Stimulated activated CD8-positive, alpha-beta memory T cell treated with anti-CD3 and anti-CD28 coated beads, Interleukin-7, amount 100 ng/mL, for 48 hours (primary cell): Measurements from ENCODE around the gene STBD1.
"Not testable (repeated sequence)": the region's sequence is repeated elsewhere in the genome, so short reads cannot be mapped to it uniquely, and the experiment has no call there.

Experiments
- DNase-seq, 2 donors: peaks; one replicate each; pipeline ENCODE4 v3.0.0-alpha.2; 2020; ENCODE audit warnings: low read depth in 1 of 2; ENCODE audit errors: extremely low read depth in 1 of 2

STBD1 gene

GRCh38 chr4:76282941-76283689 is 23.4 kb upstream of the STBD1 start:
- no peak for DNase-seq

- DNase-seq = no peak
These were observed 22.6 kb upstream of the STBD1 start for GRCh38 chr4:76283900-76284299.

DNA sequence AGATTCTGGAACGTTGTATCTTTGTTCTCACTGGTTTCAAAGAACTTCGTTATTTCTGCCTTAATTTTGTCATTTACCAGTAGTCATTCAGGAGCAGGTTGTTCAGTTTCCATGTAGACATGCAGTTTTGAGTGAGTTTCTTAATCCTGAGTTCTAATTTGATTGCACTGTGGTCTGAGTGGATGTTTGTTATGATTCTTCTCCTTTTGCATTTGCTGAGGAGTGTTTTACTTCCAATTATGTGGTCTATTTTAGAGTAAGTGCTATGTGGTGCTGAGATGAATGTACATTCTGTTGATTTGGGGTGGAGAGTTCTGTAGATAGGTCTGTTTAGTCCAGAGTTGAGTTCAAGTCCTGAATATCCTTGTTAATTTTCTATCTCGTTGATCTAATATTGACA is 18.7 kb upstream of the STBD1 start:
- DNase-seq = not testable (repeated sequence)

GRCh38 chr4:76292730-76293129 is 13.8 kb upstream of the STBD1 start:
- DNase-seq = no peak

- no peak for DNase-seq
These were observed 12.8 kb upstream of the STBD1 start for GRCh38 chr4:76293772-76294171.

DNA sequence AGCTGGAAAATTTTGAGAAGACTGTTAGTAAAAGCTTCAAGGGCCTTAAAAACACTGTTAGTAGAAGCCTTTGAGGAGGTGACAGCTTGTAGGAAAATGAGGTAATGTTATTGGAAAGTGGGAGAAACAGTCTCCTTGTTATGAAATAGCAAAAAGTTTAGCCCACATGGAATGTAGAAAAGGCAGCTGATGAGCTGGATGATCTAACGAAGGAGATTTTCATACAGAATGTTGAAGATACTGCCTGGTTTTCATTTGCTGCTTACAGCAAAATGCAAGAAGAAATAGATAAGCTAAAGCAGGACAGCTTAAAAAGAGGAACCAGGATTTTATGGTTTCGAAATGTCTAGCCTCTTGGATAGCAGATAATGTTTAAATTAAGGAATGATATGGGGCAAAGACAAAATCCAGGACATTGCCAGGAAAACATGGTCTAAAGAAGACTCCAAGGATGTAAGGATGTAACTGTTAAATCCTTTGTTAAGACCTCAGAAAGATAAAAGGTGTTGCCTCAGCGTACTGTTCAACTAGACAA is 10.2 kb upstream of the STBD1 start:
- no peak for DNase-seq

DNA sequence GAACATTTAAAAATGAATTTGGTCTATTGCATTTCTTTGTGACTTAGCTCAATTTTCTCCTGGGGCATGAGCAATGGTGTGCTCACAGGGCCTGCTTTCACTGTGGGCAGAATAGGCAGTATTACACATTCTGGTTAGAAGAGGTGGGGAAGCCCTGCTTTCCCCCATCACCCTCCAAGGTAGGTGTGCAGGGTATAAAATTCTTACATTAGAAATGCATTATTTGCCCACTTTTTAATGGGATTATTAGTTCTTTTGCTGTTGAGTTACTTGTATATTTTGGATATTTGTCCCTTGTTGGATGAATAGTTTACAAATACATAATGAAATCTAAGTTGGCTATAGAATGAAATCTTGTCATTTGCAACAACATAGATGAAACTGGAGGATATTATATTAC is 8.3 kb upstream of the STBD1 start:
- DNase-seq = no peak

DNA sequence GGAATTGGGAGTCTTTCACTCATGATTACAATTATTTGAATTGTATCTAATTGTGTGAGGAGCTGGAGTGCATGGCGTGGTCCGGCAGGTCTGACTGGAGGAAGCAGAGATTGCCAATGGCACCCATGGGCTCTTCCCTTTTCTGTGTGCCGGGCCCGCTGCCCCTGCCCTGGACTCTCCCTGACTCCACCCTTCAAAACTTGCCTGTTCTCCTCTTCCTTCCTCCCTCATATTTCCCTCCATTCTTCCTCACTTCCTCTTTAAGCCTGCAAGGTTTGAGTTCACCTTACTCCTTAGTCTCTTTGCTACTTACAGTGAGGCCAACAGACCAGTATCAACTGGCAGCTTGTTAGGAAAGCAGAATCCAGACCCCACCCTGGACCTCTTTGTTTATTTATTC is 6.5 kb upstream of the STBD1 start:
- DNase-seq = no peak

DNA sequence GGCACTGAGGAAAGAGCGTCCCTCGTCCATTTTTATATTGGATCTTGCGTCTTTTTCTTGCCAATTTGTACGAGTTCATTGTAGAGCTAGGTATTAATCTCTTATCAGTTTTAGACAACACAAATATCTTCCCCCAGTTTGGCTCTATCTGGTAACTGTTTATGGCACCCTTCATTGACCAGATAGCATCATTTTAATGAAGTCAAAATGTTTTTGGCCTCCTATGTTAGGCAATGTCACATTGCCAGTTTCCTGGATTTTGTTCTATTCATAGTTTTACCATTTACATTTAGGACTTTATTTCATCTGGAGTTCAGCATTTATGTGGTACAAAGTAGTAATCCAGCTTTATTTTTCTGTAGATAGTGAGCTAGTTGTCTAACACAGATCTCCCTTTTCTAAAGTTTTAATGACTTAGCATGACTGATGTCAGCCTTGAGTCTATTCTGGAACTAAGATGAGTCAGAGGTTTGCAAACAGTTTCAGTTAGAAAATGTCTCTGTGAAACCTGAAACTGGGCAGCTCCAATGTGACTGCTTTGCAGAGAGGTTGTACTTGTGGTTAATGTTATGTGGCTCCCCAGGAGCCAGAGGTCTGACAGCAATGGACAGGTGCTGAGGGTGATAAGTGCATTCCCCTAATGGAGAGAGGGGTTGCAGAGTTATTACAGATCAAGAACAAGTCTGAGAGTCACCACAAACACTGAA is 5.3 kb upstream of the STBD1 start:
- DNase-seq = no peak

DNA sequence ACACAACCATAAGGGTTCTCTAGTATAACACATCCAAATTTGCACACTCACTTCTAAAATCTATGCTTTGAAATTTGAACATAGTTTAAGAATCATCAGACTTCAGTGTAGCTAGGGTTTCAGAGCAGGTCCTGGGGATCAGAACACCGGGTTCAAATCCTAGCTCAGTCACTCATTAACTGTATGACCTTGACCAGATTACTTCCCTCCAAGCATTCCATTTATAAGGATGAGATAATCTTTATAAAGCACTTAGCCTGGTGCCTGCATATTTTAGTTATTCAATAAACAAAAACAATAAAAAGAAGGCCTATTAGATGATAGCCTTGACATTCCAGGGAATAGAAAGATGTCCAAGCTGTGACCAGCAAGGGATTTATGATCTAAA is 4.8 kb upstream of the STBD1 start:
- DNase-seq = no peak

DNA sequence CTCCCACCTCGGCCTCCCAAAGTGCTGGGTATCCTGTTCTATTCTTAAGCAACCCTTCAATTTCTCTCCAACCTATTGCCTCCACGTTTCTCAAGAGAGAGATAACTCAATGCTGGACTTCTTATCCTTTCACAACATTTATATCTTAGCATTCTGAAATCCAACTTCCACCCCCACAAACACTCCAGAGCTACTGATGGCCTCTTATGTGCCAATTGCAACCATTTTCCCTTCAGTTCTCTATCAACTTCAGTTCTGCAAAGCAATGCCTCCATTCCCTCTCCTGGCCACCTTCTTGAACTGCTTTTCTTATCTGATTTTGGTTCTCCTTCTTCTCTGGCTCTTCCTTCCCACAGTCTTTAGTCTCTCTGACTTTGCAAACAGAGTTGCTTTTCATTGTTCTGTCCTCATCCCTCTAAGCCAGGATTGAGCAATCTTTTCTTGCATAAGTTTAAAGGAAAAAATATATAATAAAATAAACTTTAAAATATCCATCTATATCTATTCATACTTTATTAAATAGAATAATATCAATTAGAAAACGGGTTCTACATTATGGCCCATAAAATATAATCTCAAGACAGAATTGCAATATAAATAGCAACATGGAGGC is 3.6 kb upstream of the STBD1 start:
- DNase-seq = no peak

GRCh38 chr4:76305033-76305687 is 1.4 kb upstream of the STBD1 start:
- no peak for DNase-seq

DNA sequence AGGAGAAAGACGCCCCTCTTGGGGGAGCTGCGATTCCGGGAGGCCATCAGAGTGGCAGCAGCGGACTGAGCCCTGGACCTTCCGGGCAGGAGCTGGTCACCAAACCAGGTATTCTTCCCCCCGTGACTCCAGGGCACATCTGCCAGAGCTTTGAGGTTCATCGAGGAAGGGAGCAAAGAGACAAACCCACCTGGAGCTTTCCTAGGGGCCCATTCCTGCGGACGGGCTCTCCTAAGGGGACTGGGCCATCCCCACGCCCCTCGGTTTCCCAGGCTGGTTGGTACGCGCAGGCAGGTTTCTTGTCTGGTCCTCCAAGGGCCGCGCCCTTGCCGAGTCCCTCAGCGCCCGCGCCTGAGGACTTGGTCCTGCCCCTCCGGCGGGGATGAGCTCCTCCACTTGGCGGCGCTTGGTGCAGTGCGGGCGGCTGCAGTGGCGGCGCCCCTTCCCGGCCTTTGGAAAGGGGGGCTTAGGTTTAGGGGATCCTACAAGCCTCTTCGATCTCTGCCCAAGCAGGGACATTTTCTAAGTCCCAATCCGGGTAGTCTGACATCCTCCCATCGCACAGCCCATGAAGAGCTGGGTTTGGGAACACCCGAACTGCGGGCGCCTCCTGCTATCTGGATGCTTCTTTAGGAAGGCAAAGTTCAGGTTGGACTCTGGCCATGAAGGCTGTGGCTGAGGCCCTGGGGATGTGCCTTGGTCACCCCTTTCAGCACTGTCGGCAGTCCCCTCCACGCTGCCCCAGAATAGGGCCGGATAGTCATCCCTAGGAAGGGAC is 538 bp downstream of the STBD1 start:
- no peak for DNase-seq

GRCh38 chr4:76307660-76308014 is 1.1 kb downstream of the STBD1 start:
- no peak for DNase-seq

DNA sequence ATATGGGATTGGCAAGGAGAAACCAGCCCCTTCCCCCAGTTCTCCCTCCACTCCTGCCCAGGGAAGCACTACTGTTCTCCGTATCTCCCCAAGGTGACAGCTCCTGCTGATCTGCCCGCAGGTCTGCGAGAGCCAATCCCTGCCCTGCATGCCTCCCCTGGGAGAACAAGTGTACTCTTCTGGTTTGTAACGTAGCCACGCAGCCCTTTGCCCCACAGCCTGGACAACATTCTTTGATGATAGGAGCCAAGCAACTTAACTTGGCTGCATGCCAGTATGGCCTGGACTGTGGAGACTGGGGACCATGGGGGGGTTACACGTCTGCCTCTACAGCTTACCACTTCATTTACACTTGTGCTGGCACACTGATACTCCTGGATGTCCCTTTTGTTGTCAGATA is 2.0 kb downstream of the STBD1 start:
- DNase-seq = no peak

- DNase-seq = no peak
These were observed 3.5 kb downstream of the STBD1 start for GRCh38 chr4:76309939-76310550.

DNA sequence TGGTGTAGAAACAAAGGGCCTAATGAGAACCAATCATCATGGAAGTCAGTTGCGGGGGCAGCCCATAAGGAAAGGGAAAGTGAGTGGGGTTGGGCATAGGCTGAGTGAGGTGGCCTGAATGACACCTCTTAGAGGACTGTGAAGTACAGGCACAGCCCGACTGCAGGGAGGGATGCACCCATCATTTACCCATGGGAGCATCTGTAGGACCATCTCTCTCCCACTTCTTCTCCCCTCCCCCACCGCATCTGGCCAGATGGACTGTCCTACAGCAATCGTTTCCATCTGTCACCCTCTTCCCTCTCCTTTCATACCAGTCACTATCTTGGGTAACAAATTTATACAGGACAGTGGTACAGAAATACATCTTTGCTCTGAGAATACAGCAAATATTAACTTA is 4.2 kb downstream of the STBD1 start:
- DNase-seq = no peak

- DNase-seq = no peak
These were observed 5.4 kb downstream of the STBD1 start for GRCh38 chr4:76311896-76312331.

DNA sequence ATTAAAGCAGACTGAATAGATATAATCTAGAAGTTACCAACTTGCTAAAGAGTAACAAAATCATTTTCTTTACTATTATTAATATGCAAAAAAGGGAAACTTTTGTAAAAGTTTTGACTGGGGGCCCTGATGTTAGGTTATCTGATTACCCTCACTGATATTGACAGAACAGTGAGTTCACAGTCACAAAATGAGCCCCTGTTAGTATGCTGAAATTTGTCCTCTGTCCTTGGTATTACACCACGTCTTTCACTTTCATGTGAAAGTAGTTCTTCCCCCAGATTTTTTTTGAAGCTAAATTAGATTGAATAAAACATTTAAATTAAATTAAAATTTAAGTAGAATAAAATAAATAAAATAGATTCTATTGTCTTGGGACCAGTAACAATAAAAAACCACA is 5.9 kb downstream of the STBD1 start:
- DNase-seq = no peak

DNA sequence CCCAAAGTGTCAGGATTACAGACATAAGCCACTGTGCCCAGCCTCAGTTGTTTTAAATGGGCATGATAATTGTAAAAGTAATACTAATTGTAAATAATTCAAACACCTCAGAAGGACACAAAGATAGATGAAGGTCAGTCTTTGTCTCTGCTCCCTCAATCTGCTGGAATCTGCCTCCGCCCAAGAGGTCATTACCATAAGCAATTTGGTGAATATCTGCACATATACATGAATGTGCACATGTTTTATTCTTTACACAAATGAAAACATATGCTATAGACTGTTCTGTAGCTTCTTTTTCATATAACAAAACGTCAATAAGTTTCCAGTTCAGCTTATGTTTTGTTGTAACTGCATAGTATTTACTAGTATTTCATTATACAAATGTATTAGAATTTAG is 7.0 kb downstream of the STBD1 start:
- DNase-seq = no peak
